GM10248 (cell line): Measurements from ENCODE around the gene SPTBN1.
"Not testable (repeated sequence)": the region's sequence is repeated elsewhere in the genome, so short reads cannot be mapped to it uniquely, and the experiment has no call there.

ENCODE experiments used
- CTCF ChIA-PET: fragments of 300-600 bp; sonication (Branson Sonifier 250); formaldehyde crosslinking; extraction: SDS; loops from one replicate; lab custom pipeline; 2021; ENCODE audit warnings: antibody characterized with exemption; lab: Yijun Ruan, JAX
- POLR2A ChIA-PET: fragments of 350-650 bp; sonication (Branson Sonifier 250); formaldehyde crosslinking; extraction: SDS; loops from one replicate; lab custom pipeline; 2020; ENCODE audit warnings: antibody characterized with exemption; lab: Yijun Ruan, JAX
- DNase-seq: peaks from one replicate; pipeline ENCODE4 v3.0.0; 2012; ENCODE audit errors: extremely low spot score
- CTCF ChIP-seq: IDR thresholded peaks from 2 replicates; pipeline ENCODE4 v1.5.1; 2012; ENCODE audit warnings: mild to moderate bottlenecking, low read depth; ENCODE audit errors: extremely low read depth, missing control alignments, control extremely low read depth

SPTBN1 gene

GRCh38 chr2:54695378-54695777, 239.3 kb downstream of the SPTBN1 start:
- ChIA-PET CTCF (interaction anchor here (0.6 to 1.3 kb wide), 3 partner anchors 9 to 22 kb away, joined by 3 to 13 read pairs (median 4); no protein-coding TSS in a partner anchor), POLR2A (no interaction called here)
- DNase-seq = no peak
- no peak for TF ChIP-seq CTCF

GRCh38 chr2:54697934-54698333, 241.8 kb downstream of the SPTBN1 start:
- no peak for TF ChIP-seq CTCF
- no peak for DNase-seq
- CTCF ChIA-PET = interaction anchor here (0.8 to 2.2 kb wide), 3 partner anchors 19 to 40 kb away, joined by 3 to 8 read pairs (median 4); no protein-coding TSS in a partner anchor
- POLR2A ChIA-PET = no interaction called here

GRCh38 chr2:54698926-54699325, 242.8 kb downstream of the SPTBN1 start:
- CTCF ChIA-PET, POLR2A ChIA-PET: not testable (repeated sequence)

GRCh38 chr2:54699665-54700064, 243.5 kb downstream of the SPTBN1 start:
- TF ChIP-seq CTCF = no peak
- ChIA-PET CTCF (no interaction called here), POLR2A (no interaction called here)
- DNase-seq = no peak

More at GRCh38 chr2:54698926-54699325, 242.8 kb downstream of the SPTBN1 start:
- not testable (repeated sequence) for DNase-seq

GRCh38 chr2:54701029-54701428, 244.9 kb downstream of the SPTBN1 start:
- TF ChIP-seq CTCF = no peak
- no peak for DNase-seq
- ChIA-PET POLR2A (no interaction called here), CTCF (no interaction called here)

GRCh38 chr2:54704238-54704637, 248.1 kb downstream of the SPTBN1 start:
- DNase-seq = no peak
- no peak for TF ChIP-seq CTCF
- POLR2A ChIA-PET = interaction anchor here (0.7 kb wide), 1 partner anchor 10 kb away, joined by 3 read pairs; no protein-coding TSS in a partner anchor
- CTCF ChIA-PET = interaction anchor here (0.7 to 7.0 kb wide), 54 partner anchors 8 to 884 kb away, joined by 3 to 113 read pairs (median 4); partner anchors contain the start of genes ACYP2 and EML6
